SU-DHL-6 (cell line): ENCODE measurements around the gene CELA2B.
"Not testable (repeated sequence)": the region's sequence is repeated elsewhere in the genome, so short reads cannot be mapped to it uniquely, and the experiment has no call there.

Experiments
- H2AFZ ChIP-seq: fragments of 200-600 bp; sonication (generic); 2 replicates; pipeline ENCODE4 v1.6.1; 2014; ENCODE audit warnings: low read depth, mild to moderate bottlenecking, moderate library complexity, mixed read lengths, antibody characterized with exemption, low read length; ENCODE audit not compliant: severe bottlenecking
- H3F3A ChIP-seq: fragments of 200-600 bp; shearing (Covaris generic); 2 replicates; pipeline ENCODE4 v1.6.0; 2016; ENCODE audit warnings: antibody characterized with exemption, mild to moderate bottlenecking; ENCODE audit not compliant: insufficient read depth
- H3K27ac ChIP-seq: fragments of 200-600 bp; sonication (generic); 2 replicates; pipeline ENCODE4 v1.5.1; 2016; ENCODE audit warnings: low read depth, mild to moderate bottlenecking, low read length, moderate library complexity, mixed read lengths
- H3K27me3 ChIP-seq: fragments of 200-600 bp; sonication (generic), shearing (Covaris generic); 2 replicates; pipeline ENCODE4 v1.6.0; 2014; ENCODE audit warnings: mild to moderate bottlenecking, low read length
- H3K36me3 ChIP-seq: fragments of 200-600 bp; sonication (generic); 2 replicates; pipeline ENCODE4 v1.6.1; 2014; ENCODE audit warnings: mild to moderate bottlenecking, low read length, mixed read lengths
- H3K4me2 ChIP-seq: fragments of 300-600, 200-600 bp; shearing (Covaris generic), sonication (generic); 2 replicates; pipeline ENCODE4 v1.6.0; 2014; ENCODE audit warnings: low read length, low read depth, mild to moderate bottlenecking; ENCODE audit not compliant: poor library complexity, severe bottlenecking
- H3K4me3 ChIP-seq: fragments of 200-600 bp; sonication (generic); 2 replicates; pipeline ENCODE4 v1.5.1; 2014; ENCODE audit warnings: antibody characterized with exemption, low read length, mild to moderate bottlenecking, mixed read lengths; ENCODE audit not compliant: insufficient read depth, poor library complexity, severe bottlenecking
- H3K79me2 ChIP-seq: fragments of 200-600 bp; sonication (generic); 2 replicates; pipeline ENCODE4 v1.6.1; 2014; ENCODE audit warnings: mild to moderate bottlenecking, low read length, moderate library complexity; ENCODE audit not compliant: insufficient read depth
- H3K9ac ChIP-seq: fragments of 200-600 bp; sonication (generic); 2 replicates; pipeline ENCODE4 v1.7.0; 2014; ENCODE audit warnings: mild to moderate bottlenecking, low read length
- H3K9me2 ChIP-seq: fragments of 200-600 bp; sonication (generic); replicated peaks from 2 replicates; pipeline ENCODE4 v1.6.1; 2014; ENCODE audit warnings: low read length; ENCODE audit not compliant: insufficient read depth
- H3K9me3 ChIP-seq: fragments of 200-600 bp; sonication (generic); 2 replicates; pipeline ENCODE4 v1.6.1; 2014; ENCODE audit warnings: low read length, mixed read lengths; ENCODE audit not compliant: insufficient read depth
- H4K20me1 ChIP-seq: fragments of 200-600 bp; sonication (generic); 2 replicates; pipeline ENCODE4 v1.6.1; 2014; ENCODE audit warnings: low read depth, mild to moderate bottlenecking, antibody characterized with exemption, low read length, moderate library complexity, mixed read lengths
- CTCF ChIP-seq: fragments of 200-600 bp; sonication (generic); IDR thresholded peaks from one replicate; pipeline ENCODE4 v1.5.1; 2017; ENCODE audit warnings: antibody characterized with exemption, mild to moderate bottlenecking, low read length, moderate library complexity; ENCODE audit not compliant: insufficient read depth, poor library complexity, severe bottlenecking
- EZH2phosphoT487 ChIP-seq: fragments of 200-600 bp; sonication (generic), shearing (Covaris generic); conservative IDR thresholded peaks from 2 replicates; pipeline ENCODE4 v1.6.1; 2018; ENCODE audit warnings: mild to moderate bottlenecking, antibody characterized with exemption, low read length, moderate library complexity, mixed read lengths

Gene CELA2B

GRCh38 chr1:15513192-15513591 lies 37.3 kb downstream of the CELA2B start:
- no peak overlapping the region for H3K4me2 ChIP-seq
- no peaks in the 10 kb centered on the region for H3F3A ChIP-seq
- H3K9me2 ChIP-seq: no peaks in the 10 kb centered on the region
- no peaks in the 10 kb centered on the region for H3K79me2 ChIP-seq
- H3K27ac ChIP-seq: no peak overlapping the region
- no peaks in the 10 kb centered on the region for H3K9me3 ChIP-seq
- no peak overlapping the region for H3K9ac ChIP-seq
- H3K27me3 ChIP-seq: no peaks in the 10 kb centered on the region
- H3K36me3 ChIP-seq: no peaks in the 10 kb centered on the region
- H4K20me1 ChIP-seq: no peaks in the 10 kb centered on the region
- no peak overlapping the region for H3K4me3 ChIP-seq
- H2AFZ ChIP-seq: no peak overlapping the region
- TF ChIP-seq EZH2phosphoT487 (no peak), CTCF (no peak)

- no peaks in the 10 kb centered on the region for H3K36me3 ChIP-seq
- no peaks in the 10 kb centered on the region for H3K79me2 ChIP-seq
- TF ChIP-seq CTCF: no peak
- no peak for TF ChIP-seq EZH2phosphoT487
These were observed 38.0 kb downstream of the CELA2B start for GRCh38 chr1:15513919-15514318.

GRCh38 chr1:15514557-15514956 lies 38.7 kb downstream of the CELA2B start:
- not testable (repeated sequence) for H3K27ac ChIP-seq, H3K4me3 ChIP-seq, H2AFZ ChIP-seq, H3F3A ChIP-seq, H3K27me3 ChIP-seq, H3K9me2 ChIP-seq, H3K9me3 ChIP-seq, H3K9ac ChIP-seq, H4K20me1 ChIP-seq, H3K4me2 ChIP-seq, H3K79me2 ChIP-seq, H3K36me3 ChIP-seq

More at GRCh38 chr1:15513919-15514318, 38.0 kb downstream of the CELA2B start:
- Histone ChIP-seq H3K9ac (no peak overlapping the region), H4K20me1 (no peaks in the 10 kb centered on the region), H3K27me3 (no peaks in the 10 kb centered on the region), H3F3A (no peaks in the 10 kb centered on the region), H3K9me2 (no peaks in the 10 kb centered on the region), H3K27ac (no peak overlapping the region), H2AFZ (no peak overlapping the region), H3K4me2 (no peak overlapping the region), H3K9me3 (no peaks in the 10 kb centered on the region), H3K4me3 (no peak overlapping the region)

- no peaks in the 10 kb centered on the region for H3K27me3 ChIP-seq
- no peaks in the 10 kb centered on the region for H3F3A ChIP-seq
- no peak overlapping the region for H2AFZ ChIP-seq
- TF ChIP-seq CTCF (no peak), EZH2phosphoT487 (no peak)
- H3K9me3 ChIP-seq: no peaks in the 10 kb centered on the region
- H3K36me3 ChIP-seq: no peaks in the 10 kb centered on the region
- no peak overlapping the region for H3K4me3 ChIP-seq
- no peaks in the 10 kb centered on the region for H4K20me1 ChIP-seq
- H3K27ac ChIP-seq: no peak overlapping the region
- no peak overlapping the region for H3K9ac ChIP-seq
- H3K79me2 ChIP-seq: no peaks in the 10 kb centered on the region
- H3K9me2 ChIP-seq: no peaks in the 10 kb centered on the region
- H3K4me2 ChIP-seq: no peak overlapping the region
These were observed 39.2 kb downstream of the CELA2B start for GRCh38 chr1:15515022-15515663.
